DOHH2 (cell line): ENCODE results near the gene CD93.

Experiments used
- H3F3A ChIP-seq: fragments of 200-600 bp; sonication (generic), shearing (Covaris generic); 2 replicates; pipeline ENCODE4 v1.6.0; 2016; ENCODE audit warnings: antibody characterized with exemption, mild to moderate bottlenecking; ENCODE audit not compliant: control insufficient read depth, insufficient read depth
- H3K27ac ChIP-seq: fragments of 200-600 bp; sonication (generic); 2 replicates; pipeline ENCODE4 v1.5.1; 2014; ENCODE audit warnings: low read depth, mild to moderate bottlenecking, low read length, moderate library complexity
- H3K27me3 ChIP-seq: fragments of 200-600 bp; sonication (generic); 2 replicates; pipeline ENCODE4 v1.6.1; 2014; ENCODE audit warnings: mild to moderate bottlenecking, low read length, mixed read lengths; ENCODE audit not compliant: control insufficient read depth
- H3K36me3 ChIP-seq: fragments of 200-600 bp; sonication (generic); 2 replicates; pipeline ENCODE4 v1.6.1; 2014; ENCODE audit warnings: mild to moderate bottlenecking, low read length, moderate library complexity, mixed read lengths; ENCODE audit not compliant: control insufficient read depth
- H3K4me1 ChIP-seq: fragments of 200-600 bp; sonication (generic); 2 replicates; pipeline ENCODE4 v1.6.1; 2014; ENCODE audit warnings: mild to moderate bottlenecking, low read length, mixed read lengths; ENCODE audit not compliant: control insufficient read depth
- H3K4me2 ChIP-seq: fragments of 200-600 bp; sonication (generic); 2 replicates; pipeline ENCODE4 v1.6.0; 2014; ENCODE audit warnings: mild to moderate bottlenecking, low read length, moderate library complexity
- H3K4me3 ChIP-seq: fragments of 200-600 bp; sonication (generic); 2 replicates; pipeline ENCODE4 v1.5.1; 2014; ENCODE audit warnings: mild to moderate bottlenecking, low read length, mixed read lengths
- H3K79me2 ChIP-seq: fragments of 200-600 bp; sonication (generic); 2 replicates; pipeline ENCODE4 v1.6.1; 2014; ENCODE audit warnings: mild to moderate bottlenecking, low read length, mixed read lengths; ENCODE audit not compliant: control insufficient read depth
- H3K9me2 ChIP-seq: fragments of 200-600 bp; sonication (generic); replicated peaks from 2 replicates; pipeline ENCODE4 v1.6.1; 2014; ENCODE audit warnings: mild to moderate bottlenecking, low read length, mixed read lengths; ENCODE audit not compliant: control insufficient read depth
- H3K9me3 ChIP-seq: fragments of 200-600 bp; sonication (generic); 2 replicates; pipeline ENCODE4 v1.6.1; 2014; ENCODE audit warnings: antibody characterized with exemption, low read length, mixed read lengths; ENCODE audit not compliant: control insufficient read depth, insufficient read depth
- H4K20me1 ChIP-seq: fragments of 200-600 bp; sonication (generic); 2 replicates; pipeline ENCODE4 v1.6.0; 2014; ENCODE audit warnings: low read depth, mild to moderate bottlenecking, antibody characterized with exemption, low read length, moderate library complexity; ENCODE audit not compliant: control insufficient read depth, insufficient read depth
- EZH2phosphoT487 ChIP-seq: fragments of 200-600 bp; sonication (generic); IDR thresholded peaks from 2 replicates; pipeline ENCODE4 v1.6.1; 2017; ENCODE audit warnings: borderline replicate concordance, mild to moderate bottlenecking, antibody characterized with exemption, low read length, moderate library complexity, mixed read lengths
- TF ChIP-seq, protein P1 (sequence below): fragments of 200-600 bp; sonication (generic); IDR thresholded peaks from one replicate; pipeline ENCODE4 v1.5.1; 2014; ENCODE audit warnings: antibody characterized with exemption, mild to moderate bottlenecking, low read depth, low read length; ENCODE audit not compliant: poor library complexity, severe bottlenecking

The CD93 gene

GRCh38 chr20:23087587-23088251, 1.6 kb upstream of the CD93 start:
- no peaks in the 10 kb centered on the region for H3K27me3 ChIP-seq
- no peak overlapping the region for H3K27ac ChIP-seq
- no peaks in the 10 kb centered on the region for H3F3A ChIP-seq
- H3K79me2 ChIP-seq: no peaks in the 10 kb centered on the region
- no peaks in the 10 kb centered on the region for H3K9me3 ChIP-seq
- TF ChIP-seq, protein P1, sequence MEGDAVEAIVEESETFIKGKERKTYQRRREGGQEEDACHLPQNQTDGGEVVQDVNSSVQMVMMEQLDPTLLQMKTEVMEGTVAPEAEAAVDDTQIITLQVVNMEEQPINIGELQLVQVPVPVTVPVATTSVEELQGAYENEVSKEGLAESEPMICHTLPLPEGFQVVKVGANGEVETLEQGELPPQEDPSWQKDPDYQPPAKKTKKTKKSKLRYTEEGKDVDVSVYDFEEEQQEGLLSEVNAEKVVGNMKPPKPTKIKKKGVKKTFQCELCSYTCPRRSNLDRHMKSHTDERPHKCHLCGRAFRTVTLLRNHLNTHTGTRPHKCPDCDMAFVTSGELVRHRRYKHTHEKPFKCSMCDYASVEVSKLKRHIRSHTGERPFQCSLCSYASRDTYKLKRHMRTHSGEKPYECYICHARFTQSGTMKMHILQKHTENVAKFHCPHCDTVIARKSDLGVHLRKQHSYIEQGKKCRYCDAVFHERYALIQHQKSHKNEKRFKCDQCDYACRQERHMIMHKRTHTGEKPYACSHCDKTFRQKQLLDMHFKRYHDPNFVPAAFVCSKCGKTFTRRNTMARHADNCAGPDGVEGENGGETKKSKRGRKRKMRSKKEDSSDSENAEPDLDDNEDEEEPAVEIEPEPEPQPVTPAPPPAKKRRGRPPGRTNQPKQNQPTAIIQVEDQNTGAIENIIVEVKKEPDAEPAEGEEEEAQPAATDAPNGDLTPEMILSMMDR: no peak
- no peak for TF ChIP-seq EZH2phosphoT487
- no peak overlapping the region for H3K4me2 ChIP-seq
- no peaks in the 10 kb centered on the region for H3K36me3 ChIP-seq
- no peak overlapping the region for H3K4me3 ChIP-seq
- H4K20me1 ChIP-seq: no peaks in the 10 kb centered on the region
- H3K4me1 ChIP-seq: no peaks in the 10 kb centered on the region
- no peaks in the 10 kb centered on the region for H3K9me2 ChIP-seq

GRCh38 chr20:23086931-23087411, 847 bp upstream of the CD93 start:
- H4K20me1 ChIP-seq: no peaks in the 10 kb centered on the region
- H3K36me3 ChIP-seq: no peaks in the 10 kb centered on the region
- H3K9me3 ChIP-seq: no peaks in the 10 kb centered on the region
- no peaks in the 10 kb centered on the region for H3K4me1 ChIP-seq
- H3K27me3 ChIP-seq: no peaks in the 10 kb centered on the region
- no peak overlapping the region for H3K4me2 ChIP-seq
- no peaks in the 10 kb centered on the region for H3K79me2 ChIP-seq
- H3K4me3 ChIP-seq: no peak overlapping the region
- no peaks in the 10 kb centered on the region for H3F3A ChIP-seq
- H3K27ac ChIP-seq: no peak overlapping the region
- no peak for TF ChIP-seq EZH2phosphoT487
- TF ChIP-seq, protein P1: no peak
- H3K9me2 ChIP-seq: no peaks in the 10 kb centered on the region

- no peak overlapping the region for H3K27ac ChIP-seq
- H4K20me1 ChIP-seq: no peaks in the 10 kb centered on the region
- H3K4me1 ChIP-seq: no peaks in the 10 kb centered on the region
- no peaks in the 10 kb centered on the region for H3K9me3 ChIP-seq
- no peak overlapping the region for H3K4me2 ChIP-seq
- no peaks in the 10 kb centered on the region for H3K9me2 ChIP-seq
- H3K36me3 ChIP-seq: no peaks in the 10 kb centered on the region
- no peaks in the 10 kb centered on the region for H3K27me3 ChIP-seq
- H3K79me2 ChIP-seq: no peaks in the 10 kb centered on the region
- no peak overlapping the region for H3K4me3 ChIP-seq
- TF ChIP-seq EZH2phosphoT487: no peak
- TF ChIP-seq, protein P1: no peak
- H3F3A ChIP-seq: no peaks in the 10 kb centered on the region
These were observed 578 bp downstream of the CD93 start for GRCh38 chr20:23085436-23086055.
